ENCODE data around the gene JKAMP.
A peak's percentile ranks its signal among the peaks of the same experiment; 100 is the strongest.

The JKAMP gene

GRCh38 chr14:59481871-59482540, 2.3 kb upstream of the JKAMP start:
- no peak for DNase-seq

DNA sequence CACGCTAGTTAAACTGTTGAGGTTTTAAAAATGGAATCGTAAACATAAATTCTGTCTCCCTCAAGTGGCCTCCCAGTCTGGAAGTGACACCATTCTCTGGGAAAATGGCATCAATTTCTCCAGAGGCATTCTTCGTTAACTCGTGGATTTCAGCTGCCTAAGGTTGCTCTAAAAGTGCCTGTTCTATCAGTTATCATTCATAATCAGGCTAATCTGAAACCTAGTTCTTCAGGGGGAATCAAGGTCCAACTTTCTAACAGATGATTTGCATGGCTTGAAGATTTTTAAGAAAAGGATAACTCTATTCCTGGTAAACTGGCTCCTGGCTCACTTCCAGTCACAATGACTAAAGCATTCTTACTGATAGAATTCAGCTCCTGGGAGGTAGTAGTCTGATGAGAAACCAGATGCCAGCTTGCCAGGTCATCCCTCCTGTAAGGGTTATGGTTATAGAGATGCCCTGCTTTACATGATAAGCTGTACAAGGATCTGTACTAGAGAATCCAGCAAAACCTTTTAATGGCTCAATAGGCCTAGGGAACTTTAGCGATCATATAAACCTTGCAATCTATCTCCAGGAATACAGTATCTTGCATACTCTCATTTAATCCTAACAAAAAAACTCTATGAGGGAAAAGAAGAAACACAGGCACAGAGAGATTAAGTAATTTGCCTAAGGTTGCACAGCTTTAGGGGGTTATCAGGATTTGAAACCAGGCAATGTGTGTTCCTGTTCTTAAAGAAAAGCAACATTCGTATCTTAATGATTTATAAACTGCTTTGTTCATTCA, 1.6 kb upstream of the JKAMP start:
- no peak for DNase-seq

GRCh38 chr14:59483363-59483762, 954 bp upstream of the JKAMP start:
- DNase-seq = no peak

GRCh38 chr14:59484639-59485175, 390 bp downstream of the JKAMP start:
- no peak for DNase-seq

GRCh38 chr14:59490756-59491155, 6.4 kb downstream of the JKAMP start:
- no peak for DNase-seq

- DNase-seq = no peak
Measured at GRCh38 chr14:59492384-59492783, 8.1 kb downstream of the JKAMP start.

GRCh38 chr14:59500732-59501131, 16.4 kb downstream of the JKAMP start:
- no peak for DNase-seq

- no peak for DNase-seq
Measured at GRCh38 chr14:59503256-59503655, 18.9 kb downstream of the JKAMP start.

GRCh38 chr14:59507063-59507751, 22.9 kb downstream of the JKAMP start:
- DNase-seq = peak; percentile 43

GRCh38 chr14:59507752-59508103, 23.4 kb downstream of the JKAMP start:
- no peak for DNase-seq

DNA sequence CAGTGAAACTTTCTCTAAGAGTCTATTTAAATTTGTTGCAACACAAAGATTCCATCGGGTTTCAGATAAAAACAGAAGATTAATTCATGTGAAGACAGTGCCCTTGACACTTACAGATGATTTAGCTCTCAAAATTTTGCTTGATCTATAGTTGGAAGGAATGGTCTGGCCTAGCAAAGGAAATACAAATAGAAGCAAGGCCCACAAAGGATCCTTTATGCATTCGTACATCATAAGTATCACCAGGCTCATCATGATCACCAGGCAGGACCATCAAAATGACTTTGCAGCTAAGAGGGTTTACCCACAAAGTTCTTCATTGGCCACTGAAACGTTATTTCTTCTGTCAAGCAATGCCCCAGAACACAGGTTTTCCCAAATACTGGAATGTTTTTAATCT, 24.8 kb downstream of the JKAMP start:
- DNase-seq = no peak

- no peak for DNase-seq
Measured at GRCh38 chr14:59510001-59510400, 25.7 kb downstream of the JKAMP start.

GRCh38 chr14:59510966-59511365, 26.6 kb downstream of the JKAMP start:
- no peak for DNase-seq

- no peak for DNase-seq
Measured at GRCh38 chr14:59511916-59512575, 27.7 kb downstream of the JKAMP start.

GRCh38 chr14:59520224-59520623, 35.9 kb downstream of the JKAMP start:
- no peak for DNase-seq

GRCh38 chr14:59529189-59529588, 44.9 kb downstream of the JKAMP start:
- DNase-seq = no peak

- DNase-seq = no peak
Measured at GRCh38 chr14:59530349-59530748, 46.0 kb downstream of the JKAMP start.

DNA sequence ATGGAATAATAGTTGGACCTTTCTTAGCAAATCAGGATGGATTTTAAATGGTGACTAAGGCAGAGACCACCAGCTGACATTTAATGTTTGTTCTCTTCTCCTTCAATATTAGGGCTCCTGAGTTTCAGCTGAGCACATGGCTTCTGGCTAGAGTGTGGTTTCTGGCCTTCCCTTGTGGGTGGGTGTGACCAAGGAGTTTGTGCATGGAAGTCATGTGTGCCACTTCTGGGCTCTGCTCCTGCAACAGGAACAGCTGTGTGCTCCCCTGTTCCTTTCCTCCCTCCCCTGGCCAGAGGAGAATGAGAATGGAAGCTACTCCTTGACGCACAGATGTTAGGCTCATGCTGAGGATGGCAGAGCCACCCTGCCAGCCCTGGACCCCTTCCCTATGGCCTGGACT, 48.1 kb downstream of the JKAMP start:
- no peak for DNase-seq

DNA sequence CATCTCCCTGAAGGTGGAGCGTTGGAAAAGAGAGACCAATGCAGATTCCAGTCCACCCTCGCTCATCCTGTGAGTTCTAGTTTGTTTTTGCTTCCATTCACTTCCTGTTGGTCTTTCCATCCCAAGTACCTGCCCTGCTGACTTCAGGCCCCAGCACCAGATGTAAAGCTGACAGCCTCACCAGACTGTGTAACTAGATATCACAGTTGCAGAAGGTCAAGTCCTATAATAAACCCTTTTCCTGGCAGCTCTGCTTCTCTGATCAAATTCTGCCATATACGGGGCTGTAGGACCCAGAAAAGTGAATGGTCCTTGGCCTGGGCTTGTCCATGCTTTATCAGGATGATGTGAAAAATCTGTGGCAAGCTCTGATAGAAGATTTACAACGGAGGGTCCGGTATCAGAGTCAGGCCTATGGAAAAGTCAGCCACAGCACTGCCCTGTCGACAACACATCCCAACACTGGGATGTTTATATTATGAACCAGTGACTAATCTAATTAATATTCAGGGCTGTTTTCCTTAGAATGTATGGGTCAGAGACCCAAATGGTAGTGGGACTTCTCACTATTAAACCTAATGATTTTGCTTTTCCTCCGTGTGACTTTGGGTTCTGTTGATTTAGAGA, 50.2 kb downstream of the JKAMP start:
- DNase-seq = no peak

GRCh38 chr14:59537476-59537875, 53.2 kb downstream of the JKAMP start:
- DNase-seq = no peak

DNA sequence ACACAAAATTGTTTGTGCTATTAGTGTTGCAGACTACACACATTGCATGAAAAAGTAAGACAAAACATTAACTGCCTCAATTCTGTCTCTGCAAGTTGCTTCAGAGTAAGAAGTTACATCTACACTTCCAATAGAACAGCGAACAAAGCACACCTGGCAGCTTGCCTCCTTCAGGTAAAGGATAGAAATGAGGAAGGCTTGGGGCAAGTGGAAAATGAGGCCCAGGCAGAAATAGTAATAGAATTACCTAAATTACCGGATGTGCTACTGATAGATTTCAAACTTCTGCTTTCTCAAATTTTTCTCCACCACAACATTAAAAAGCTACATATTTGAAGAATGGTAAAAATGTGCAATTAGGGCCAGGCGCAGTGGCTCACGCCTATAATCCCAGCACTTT, 54.6 kb downstream of the JKAMP start:
- no peak for DNase-seq

- DNase-seq = no peak
Measured at GRCh38 chr14:59540852-59541251, 56.5 kb downstream of the JKAMP start.

- DNase-seq = no peak
Measured at GRCh38 chr14:59541731-59542130, 57.4 kb downstream of the JKAMP start.
